Pancreas (tissue), 10 donors: ENCODE data around the gene IL4I1. TPM values are rescaled to one million over a fixed set of nuclear protein-coding genes. Genes with fewer than 3 reads are reported as not detected.

Experiments
- ATAC-seq, 4 donors: fragments of 200-7000 bp; cut with Tn5 transposase; one replicate each; pipeline versions ENCODE4 v1.8.0 to v1.9.1; 2020; ENCODE audit warnings: mild to moderate bottlenecking in 4 of 4, moderate library complexity in 4 of 4
- DNase-seq, 6 donors: peaks; one replicate each; pipeline ENCODE4 v3.0.0-alpha.2; 2020
- FAIRE-seq: peaks from 2 replicates; lab custom pipeline; 2012; peaks lifted over from hg19 to GRCh38; lab: Jason Lieb, UNC
- H3K27ac ChIP-seq, 4 donors: fragments of 200-600 bp; sonication (generic); 1 replicate in 3 of 4; 2 replicates in 1 of 4; pipeline versions ENCODE4 v1.5.0 to v1.8.0; 2020
- H3K27me3 ChIP-seq, 4 donors: fragments of 200-600 bp; one replicate each; pipeline ENCODE4 v1.8.0; 2021
- H3K36me3 ChIP-seq, 3 donors: fragments of 200-600 bp; sonication (generic) in 1 of 3; one replicate each; pipeline versions ENCODE4 v1.5.0 to v1.8.0; 2020 to 2021
- H3K4me1 ChIP-seq, 3 donors: fragments of 200-600 bp; one replicate each; pipeline ENCODE4 v1.8.0; 2021
- H3K4me3 ChIP-seq, 4 donors: fragments of 200-600 bp; sonication (generic) in 2 of 4; one replicate each; pipeline versions ENCODE4 v1.5.0 to v1.8.0; 2020 to 2021
- H3K9me3 ChIP-seq, 4 donors: fragments of 200-600 bp; one replicate each; pipeline ENCODE4 v1.8.0; 2021
- whole genome bisulfite sequencing, 2 donors: extraction: QIAGEN DNeasy Blood & Tissue Kit; methylation state at CpG; one replicate each; pipeline ENCODE4 v1.1.7; 2013; 5-methylcytosine and 5-hydroxymethylcytosine counted together
- intact Hi-C, 3 donors: fragments of 100-400 bp; cut with DNase I; formaldehyde crosslinking; loops; one replicate each; pipeline versions ENCODE4 v1.11.1 to v1.14.2; 2022
- polyA plus RNA-seq, 2 donors: library from polyadenylated mRNA; stranded (reverse); fragments of 200-250 nt; gene quantifications; one replicate each; pipeline ENCODE4 v1.2.3, GENCODE V29; 2013
- total RNA-seq, 6 donors: library from RNA; stranded (reverse); fragmentation: NEBNext Ultra II Directional in 4 of 6; extraction: Animal tissue kit (Norgen Biotek cat#: 25700) in 4 of 6; gene quantifications; one replicate each; pipeline versions ENCODE4 v1.2.1 to v1.2.4, GENCODE V29; 2021 to 2023
- TF ChIP-seq, protein P1 (sequence below), 4 donors: fragments of 200-600 bp; sonication (generic) in 3 of 4; IDR thresholded peaks; one replicate each; pipeline versions ENCODE4 v1.5.0 to v1.8.0; 2021; ENCODE audit warnings: antibody characterized with exemption in 4 of 4
- donor health status: healthy with polysubstance abuse.
- donor health status: DM: no; HTN: no; CAD: no; lungs with moderate emphysema.
- donor health status: DM: no; HTN: no; CAD: no.
- donor health status: control.
- donor health status: control.
- donor health status: Bipolar disorder and iron deficiency.
- donor health status: DM: yes; HTN: yes; CAD: no.
- donor health status: DM: no; HTN: no; CAD: no.
- donor health status: DM: no; HTN: no; CAD: no.
- donor health status: DM: yes; HTN: yes; CAD: no.

IL4I1 gene
- total and polyA plus RNA-seq, 8 donors = 0.23 to 4.0 (median 0.63) TPM

DNA sequence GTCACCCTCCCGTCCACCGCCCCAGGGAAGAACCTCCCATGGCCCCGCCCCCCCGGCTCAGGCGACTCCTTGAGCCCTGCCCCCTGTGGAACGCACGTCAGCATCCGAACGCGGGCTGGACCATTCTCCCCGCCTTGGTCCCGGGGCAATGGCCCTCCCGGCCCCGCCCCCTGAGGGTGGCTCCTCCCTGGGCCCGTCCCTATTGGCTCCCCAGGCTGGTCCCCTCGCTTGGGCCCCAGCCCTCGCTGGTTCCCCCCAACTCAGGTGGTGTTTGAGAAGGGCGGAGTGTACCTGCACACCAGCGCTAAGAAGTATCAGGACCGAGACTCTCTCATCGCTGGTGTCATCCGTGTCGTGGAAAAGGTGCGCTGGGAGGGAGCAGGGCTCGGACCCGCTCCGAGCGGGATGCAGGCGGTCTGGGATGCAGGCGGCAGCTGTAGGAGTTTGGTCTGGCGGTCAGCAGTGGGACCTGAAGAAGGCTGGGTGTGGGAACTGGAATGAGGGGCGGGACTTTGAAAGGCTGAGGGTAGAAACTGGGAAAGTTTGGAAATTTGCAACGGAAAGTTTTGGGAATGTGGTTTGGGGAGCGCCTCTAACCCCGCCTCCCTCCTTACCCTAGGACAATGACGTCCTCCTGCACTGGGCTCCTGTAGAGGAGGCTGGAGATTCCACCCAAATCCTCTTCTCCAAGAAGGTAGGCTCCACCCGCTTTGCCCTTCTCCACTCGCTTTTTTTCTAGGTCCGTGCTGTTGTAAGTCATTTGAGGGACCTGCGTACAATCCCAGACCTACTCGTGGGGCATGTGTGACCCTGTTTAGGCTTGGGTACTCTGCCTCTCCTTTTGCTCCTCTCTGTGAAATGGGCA lies 18.6 kb downstream of the IL4I1 start:
- H3K9me3 ChIP-seq = no peaks in the 10 kb centered on the region
- H3K4me3 ChIP-seq = peak overlapping the region; percentile 44 to 67 (median 55)
- H3K27ac ChIP-seq = peak overlapping the region; percentile 90 to 98 (median 96)
- WGBS, 2 donors = 9 to 11% methylated on average over 41 of the region's 41 CpGs
- FAIRE-seq (no peak), DNase-seq (peak; percentile 95 to 99 (median 97)), ATAC-seq (peak; percentile 62 to 79 (median 72))
- H3K4me1 ChIP-seq = peaks cover 0 to 11% (median 8%) of the 10 kb centered on the region in 3 donors
- intact Hi-C loops = no loop called here
- H3K36me3 ChIP-seq = peaks cover 0 to 31% (median 30%) of the 10 kb centered on the region in 3 donors
- no peaks in the 10 kb centered on the region for H3K27me3 ChIP-seq
- TF ChIP-seq, protein P1, sequence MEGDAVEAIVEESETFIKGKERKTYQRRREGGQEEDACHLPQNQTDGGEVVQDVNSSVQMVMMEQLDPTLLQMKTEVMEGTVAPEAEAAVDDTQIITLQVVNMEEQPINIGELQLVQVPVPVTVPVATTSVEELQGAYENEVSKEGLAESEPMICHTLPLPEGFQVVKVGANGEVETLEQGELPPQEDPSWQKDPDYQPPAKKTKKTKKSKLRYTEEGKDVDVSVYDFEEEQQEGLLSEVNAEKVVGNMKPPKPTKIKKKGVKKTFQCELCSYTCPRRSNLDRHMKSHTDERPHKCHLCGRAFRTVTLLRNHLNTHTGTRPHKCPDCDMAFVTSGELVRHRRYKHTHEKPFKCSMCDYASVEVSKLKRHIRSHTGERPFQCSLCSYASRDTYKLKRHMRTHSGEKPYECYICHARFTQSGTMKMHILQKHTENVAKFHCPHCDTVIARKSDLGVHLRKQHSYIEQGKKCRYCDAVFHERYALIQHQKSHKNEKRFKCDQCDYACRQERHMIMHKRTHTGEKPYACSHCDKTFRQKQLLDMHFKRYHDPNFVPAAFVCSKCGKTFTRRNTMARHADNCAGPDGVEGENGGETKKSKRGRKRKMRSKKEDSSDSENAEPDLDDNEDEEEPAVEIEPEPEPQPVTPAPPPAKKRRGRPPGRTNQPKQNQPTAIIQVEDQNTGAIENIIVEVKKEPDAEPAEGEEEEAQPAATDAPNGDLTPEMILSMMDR (IDR thresholded peaks at IDR 0.05) = no peak

DNA sequence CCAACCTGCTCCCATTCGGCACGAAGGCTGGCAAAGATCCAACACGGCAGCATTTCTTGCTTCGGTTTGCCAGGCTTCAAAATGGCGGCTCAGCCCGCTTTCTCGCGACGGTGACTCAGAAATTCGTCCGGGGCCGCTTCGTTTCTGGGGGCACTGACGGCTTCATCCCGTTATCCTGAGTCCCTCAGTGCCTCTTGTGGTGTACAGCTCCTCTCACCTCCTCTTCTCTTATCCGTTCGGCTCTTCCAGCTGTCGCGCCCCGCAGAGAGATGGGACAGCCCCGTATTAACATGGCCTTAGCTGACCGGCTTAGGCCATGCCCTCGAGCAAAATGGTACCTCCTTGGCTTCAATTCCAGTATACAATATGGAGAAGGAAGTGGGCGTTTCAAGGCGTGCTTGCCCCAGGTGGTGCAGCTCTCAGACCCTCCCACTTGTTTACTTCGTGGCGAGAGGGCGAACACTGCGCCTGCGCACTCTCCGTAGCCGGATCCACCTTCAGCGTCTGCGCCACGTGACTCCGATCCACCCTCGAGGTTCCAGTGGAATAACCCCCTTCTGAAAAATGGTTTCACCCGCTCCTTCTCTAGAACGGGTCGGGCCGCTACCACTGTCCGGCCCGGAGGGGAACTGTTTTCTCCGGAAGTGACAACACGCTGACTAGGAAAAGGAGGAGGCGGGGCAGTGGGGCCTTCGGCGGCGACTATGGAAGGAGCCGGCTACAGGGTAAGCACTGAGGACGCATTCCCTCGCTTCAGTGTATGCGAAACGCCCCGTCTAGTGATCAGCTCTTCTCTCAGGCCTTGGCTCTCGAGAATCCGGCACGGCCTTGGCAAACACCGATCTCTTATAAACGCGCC lies 19.4 kb downstream of the IL4I1 start, which contains the start of the genes AKT1S1 and TBC1D17:
AKT1S1 (minus strand) TSS at position 336 of the 859 bp plus-strand sequence. CDS start 4,060 bp downstream, outside the sequence.
TBC1D17 (plus strand) TSS at position 683 of the 859 bp plus-strand sequence; CDS start at position 705, 22 bp downstream.
- peaks cover 0 to 11% (median 8%) of the 10 kb centered on the region in 3 donors for H3K4me1 ChIP-seq
- DNase-seq = peak; percentile 97 to 100 (median 99)
- ATAC-seq = peak; percentile 77 to 89 (median 81)
- peak within 1 kb of the TSS; percentile 90 to 98 (median 96) for H3K27ac ChIP-seq
- no peaks in the 10 kb centered on the region for H3K9me3 ChIP-seq
- peaks cover 0 to 23% (median 22%) of the 10 kb centered on the region in 3 donors for H3K36me3 ChIP-seq
- FAIRE-seq = peak; percentile 98
- 0% methylated on average over 61 of the region's 61 CpGs for WGBS, 2 donors
- intact Hi-C loops = no loop called here
- no peaks in the 10 kb centered on the region for H3K27me3 ChIP-seq
- H3K4me3 ChIP-seq = peak within 1 kb of the TSS; percentile 62 to 85 (median 76)
- TF ChIP-seq, protein P1 (IDR thresholded peaks at IDR 0.05) = no peak

DNA sequence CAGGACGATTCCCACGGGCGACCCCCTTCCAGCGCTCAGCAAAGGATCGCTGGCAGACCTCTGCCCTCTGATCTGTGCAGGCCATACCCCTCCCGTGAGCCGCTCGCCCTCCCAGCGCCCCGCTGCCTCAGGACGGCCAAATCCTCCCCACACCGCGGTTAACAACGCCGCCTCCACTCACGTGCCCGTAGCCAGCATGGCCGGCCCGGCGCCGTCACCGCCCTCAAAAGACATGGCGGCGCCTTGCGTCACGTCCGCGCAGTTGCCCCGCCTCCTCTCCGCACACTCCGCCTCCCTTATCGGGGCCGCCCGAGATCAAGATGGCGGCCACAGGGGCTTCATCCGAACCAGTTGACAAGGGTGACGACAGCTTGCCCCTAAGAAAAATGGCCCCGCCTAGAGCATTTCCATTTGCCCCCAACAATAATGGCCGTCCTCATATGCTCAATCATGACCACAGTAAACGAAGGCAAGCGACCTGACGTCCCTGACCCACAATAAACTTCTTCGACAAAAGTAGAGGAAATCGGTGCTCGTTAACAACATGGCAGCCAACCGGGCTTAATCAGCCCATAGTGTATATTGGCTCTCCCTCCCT lies 20.2 kb downstream of the IL4I1 start:
- FAIRE-seq (peak; percentile 92), ATAC-seq (peak; percentile 72 to 83 (median 78)), DNase-seq (peak; percentile 97 to 99 (median 98))
- TF ChIP-seq, protein P1 (IDR thresholded peaks at IDR 0.05) = no peak
- 0% methylated on average over 46 of the region's 46 CpGs for WGBS, 2 donors
- intact Hi-C loops = no loop called here
- Histone ChIP-seq H3K4me3 (peak overlapping the region; percentile 62 to 85 (median 76)), H3K27ac (peak overlapping the region; percentile 90 to 98 (median 96)), H3K9me3 (no peaks in the 10 kb centered on the region), H3K36me3 (peaks cover 0 to 17% (median 15%) of the 10 kb centered on the region in 3 donors), H3K4me1 (peaks cover 0 to 11% (median 8%) of the 10 kb centered on the region in 3 donors), H3K27me3 (no peaks in the 10 kb centered on the region)

DNA sequence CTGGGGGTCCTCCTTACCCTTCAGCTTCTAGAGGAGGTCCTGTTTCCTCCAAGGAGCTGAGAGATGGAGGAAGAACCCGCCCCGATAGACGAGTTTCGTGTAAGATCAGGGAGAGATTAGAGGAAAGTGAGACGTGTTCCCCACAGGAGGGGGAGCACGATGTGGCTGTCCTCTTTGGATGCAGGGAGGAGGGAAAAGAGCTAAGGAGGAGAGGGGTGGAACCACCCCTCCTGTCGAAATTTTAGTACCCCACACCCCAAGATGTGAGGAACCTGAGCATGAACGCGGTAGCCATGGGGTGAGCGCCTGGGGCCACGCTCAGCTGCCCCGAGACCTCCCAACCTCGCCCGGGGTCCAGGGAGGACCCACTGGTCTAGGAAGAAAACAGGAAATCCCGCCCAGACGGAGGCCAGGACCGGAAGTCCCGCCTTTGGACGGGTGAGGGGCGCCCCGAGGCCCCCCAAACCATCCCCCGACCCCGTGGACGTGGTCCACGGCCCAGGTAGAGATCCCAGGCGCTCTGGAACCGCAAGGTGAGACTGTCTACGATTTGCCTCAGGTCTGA lies 20.7 kb downstream of the IL4I1 start:
- intact Hi-C loops = no loop called here
- peaks cover 0 to 11% (median 10%) of the 10 kb centered on the region in 3 donors for H3K36me3 ChIP-seq
- peak overlapping the region; percentile 62 to 85 (median 76) for H3K4me3 ChIP-seq
- H3K27ac ChIP-seq = peak overlapping the region; percentile 90 to 98 (median 96)
- FAIRE-seq (no peak), DNase-seq (peak in 4 of 6 donors; percentile 29 to 84 (median 76)), ATAC-seq (peak in 3 of 4 donors; percentile 6 to 7 (median 7))
- TF ChIP-seq, protein P1 (IDR thresholded peaks at IDR 0.05) = no peak
- no peaks in the 10 kb centered on the region for H3K27me3 ChIP-seq
- WGBS, 2 donors = 0 to 1% methylated on average over 28 of the region's 28 CpGs
- H3K4me1 ChIP-seq = peaks cover 0 to 11% (median 8%) of the 10 kb centered on the region in 3 donors
- no peaks in the 10 kb centered on the region for H3K9me3 ChIP-seq
